ENCODE results near the gene PRXL2B. TPM values are rescaled to one million over a fixed set of nuclear protein-coding genes. Genes with fewer than 3 reads are reported as not detected.

Gene PRXL2B
- total RNA-seq, 1 experiment from 2014 or later = 40.7 TPM

DNA sequence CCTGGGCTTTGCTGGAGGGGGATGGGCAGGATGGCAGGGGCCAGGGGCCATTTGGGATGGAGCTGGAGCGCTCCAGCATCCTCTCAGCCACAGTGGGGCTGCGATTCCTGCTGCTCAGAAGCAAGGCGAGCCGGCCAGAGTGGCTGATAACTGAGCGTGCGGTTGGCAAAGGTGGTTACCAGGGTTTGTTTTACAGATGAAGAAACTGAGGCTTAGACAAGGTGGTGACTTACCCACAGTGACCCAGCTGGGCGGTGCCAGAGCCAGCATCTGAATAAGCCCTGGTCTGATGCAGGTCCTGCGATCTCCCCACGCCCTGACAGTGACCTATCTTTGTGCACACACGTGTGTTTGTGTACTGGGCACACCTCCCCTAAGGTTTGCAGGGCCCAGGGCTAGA, 5.9 kb upstream of the PRXL2B start:
- Histone ChIP-seq H2BK15ac (ENCODE audit: low read depth, low read length) (no peak overlapping the region), H2AK5ac (ENCODE audit: insufficient read length, low read length) (no peak overlapping the region), H2BK20ac (ENCODE audit: low read depth, low read length, poor library complexity, severe bottlenecking) (no peak overlapping the region), H3K4me1 (ENCODE audit: insufficient read depth, low read length) (no peaks in the 10 kb centered on the region; the same call in 1 of the 2 replicates), H3K9me3 (ENCODE audit: control insufficient read depth, low read depth, low read length) (no peaks in the 10 kb centered on the region), H4K91ac (ENCODE audit: insufficient read length, low read depth, low read length) (no peak overlapping the region), H2BK120ac (ENCODE audit: low read depth, low read length, poor library complexity, severe bottlenecking) (no peak overlapping the region), H3K56ac (ENCODE audit: insufficient read length, low read depth, low read length) (no peak overlapping the region), H4K5ac (ENCODE audit: insufficient read length, low read depth, low read length) (no peak overlapping the region), H3K14ac (ENCODE audit: insufficient read depth, low read length) (no peak overlapping the region), H4K8ac (replicated peaks; ENCODE audit: insufficient read length, low read depth, low read length) (no peak overlapping the region), H2BK5ac (ENCODE audit: insufficient read length, low read length) (no peak overlapping the region), H4K20me1 (ENCODE audit: control insufficient read depth, insufficient read depth, insufficient read length) (no peaks in the 10 kb centered on the region), H3K18ac (ENCODE audit: insufficient read length, low read depth, low read length) (no peak overlapping the region), H3K23me2 (ENCODE audit: insufficient read length, low read depth, low read length, poor library complexity, severe bottlenecking) (peaks cover 5% of the 10 kb centered on the region), H2AFZ (ENCODE audit: low read length) (no peak overlapping the region), H3K23ac (ENCODE audit: insufficient read length, low read depth, low read length) (no peak overlapping the region), H3K4ac (ENCODE audit: low read depth, low read length) (no peak overlapping the region), H2BK12ac (ENCODE audit: insufficient read length, low read depth, low read length) (no peak overlapping the region), H3T11ph (ENCODE audit: low read length) (no peak overlapping the region), H3K27me3 (ENCODE audit: insufficient read depth, low read length) (no peaks in the 10 kb centered on the region), H3K9ac (ENCODE audit: extremely low read depth, insufficient read length, low read length) (no peak overlapping the region), H3K79me2 (ENCODE audit: insufficient read depth, low read length) (no peaks in the 10 kb centered on the region), H3K27ac (ENCODE audit: insufficient read length, low read depth, low read length) (no peak overlapping the region), H3K4me2 (ENCODE audit: insufficient read depth, insufficient read length, low read length) (no peak overlapping the region), H3K79me1 (ENCODE audit: insufficient read depth, low read depth, low read length, poor library complexity, severe bottlenecking) (no peaks in the 10 kb centered on the region)
- no peak overlapping the region for H3K4me3 Mint-ChIP-seq
- H3K27ac Mint-ChIP-seq = no peak overlapping the region
- peaks cover 6% of the 10 kb centered on the region for H3K27me3 Mint-ChIP-seq (ENCODE audit: low read depth)
- peaks cover 26 to 29% of the 10 kb centered on the region in 2 experiments for H3K4me1 Mint-ChIP-seq
- no CpG with 5 or more reads among the region's 10 CpGs for WGBS (ENCODE audit: extremely low coverage, insufficient read length, low lambda C conversion rate)
- no peak for TF ChIP-seq CTCF (conservative IDR thresholded peaks at IDR 0.05)
- 0 out of 5 replicates have a peak, but pooled peaks cover 0 to 3% of the 10 kb centered on the region in 2 experiments for H3K9me3 Mint-ChIP-seq
- DNase-seq = no peak
- H3K36me3 Mint-ChIP-seq (ENCODE audit: insufficient read depth in 1 of 3, low read depth in 3 of 3) = no peaks in the 10 kb centered on the region; a peak in 1 of 7 replicates
